ENCODE results near the gene SUZ12.
"Not testable (repeated sequence)": the region's sequence is repeated elsewhere in the genome, so short reads cannot be mapped to it uniquely, and the experiment has no call there.

Gene SUZ12

DNA sequence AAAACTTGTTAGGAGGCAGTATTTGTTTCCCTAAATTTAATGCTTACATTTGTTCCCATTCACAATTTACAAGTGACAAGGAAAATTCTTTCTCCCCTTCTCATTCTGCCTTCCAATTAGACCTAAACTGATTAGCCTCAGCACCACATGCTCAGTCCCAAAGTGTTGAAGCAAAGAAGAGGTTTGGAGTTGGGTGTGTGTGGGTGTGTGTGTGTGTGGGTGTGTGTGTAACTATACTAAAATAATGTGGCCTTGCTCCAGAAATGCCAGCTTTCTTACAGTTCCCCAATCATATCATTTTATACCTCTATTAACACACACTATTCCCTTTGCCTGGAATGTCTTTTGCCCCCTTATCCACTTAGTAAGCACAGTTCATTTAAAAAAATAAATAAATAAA, 28.4 kb upstream of the SUZ12 start:
- DNase-seq = no peak
- H3K9me3 ChIP-seq (ENCODE audit: severe bottlenecking) = no peaks in the 10 kb centered on the region
- no peaks in the 10 kb centered on the region for H3K36me3 ChIP-seq
- no peaks in the 10 kb centered on the region for H3K27me3 ChIP-seq (ENCODE audit: insufficient read depth, low read depth, severe bottlenecking)
- no peak overlapping the region for H3K27ac ChIP-seq
- TF ChIP-seq CTCF (IDR thresholded peaks at IDR 0.05; ENCODE audit: low read depth, low read length) = no peak
- no peak overlapping the region for H3K4me3 ChIP-seq (ENCODE audit: low read depth, low read length)

DNA sequence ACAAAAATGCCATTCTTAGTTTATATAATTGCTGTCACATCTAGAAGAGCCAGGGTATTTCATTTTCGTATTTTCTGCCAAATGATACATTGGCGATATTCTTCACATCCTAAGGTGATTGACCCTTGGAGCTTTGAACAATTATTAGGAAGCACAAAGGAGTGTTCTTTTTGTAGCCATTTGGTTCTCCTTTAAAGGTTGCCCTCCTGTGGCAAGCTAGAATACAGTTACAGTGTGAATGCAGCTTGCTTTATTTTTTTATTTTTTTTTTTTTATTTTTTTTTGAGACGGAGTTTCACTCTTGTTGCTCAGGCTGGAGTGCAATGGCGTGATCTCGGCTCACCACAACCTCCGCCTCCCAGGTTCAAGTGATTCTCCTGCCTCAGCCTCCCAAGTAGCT, 24.1 kb upstream of the SUZ12 start:
- not testable (repeated sequence) for H3K27ac ChIP-seq; H3K9me3 ChIP-seq (ENCODE audit: severe bottlenecking); H3K4me3 ChIP-seq (ENCODE audit: low read depth, low read length); DNase-seq; H3K36me3 ChIP-seq; H3K27me3 ChIP-seq (ENCODE audit: insufficient read depth, low read depth, severe bottlenecking)

GRCh38 chr17:31915456-31916100, 21.2 kb upstream of the SUZ12 start:
- Histone ChIP-seq H3K9me3 (ENCODE audit: severe bottlenecking) (peaks cover 2% of the 10 kb centered on the region), H3K4me3 (ENCODE audit: low read depth, low read length) (no peak overlapping the region), H3K27me3 (ENCODE audit: insufficient read depth, low read depth, severe bottlenecking) (no peaks in the 10 kb centered on the region), H3K36me3 (no peaks in the 10 kb centered on the region), H3K27ac (no peak overlapping the region)
- TF ChIP-seq CTCF (IDR thresholded peaks at IDR 0.05; ENCODE audit: low read depth, low read length) = no peak
- DNase-seq = no peak

GRCh38 chr17:31916491-31917064, 20.2 kb upstream of the SUZ12 start:
- Histone ChIP-seq H3K9me3 (ENCODE audit: severe bottlenecking) (peaks cover 2% of the 10 kb centered on the region), H3K27me3 (ENCODE audit: insufficient read depth, low read depth, severe bottlenecking) (no peaks in the 10 kb centered on the region), H3K36me3 (no peaks in the 10 kb centered on the region), H3K27ac (no peak overlapping the region), H3K4me3 (ENCODE audit: low read depth, low read length) (no peak overlapping the region)
- TF ChIP-seq CTCF (IDR thresholded peaks at IDR 0.05; ENCODE audit: low read depth, low read length) = no peak
- DNase-seq = no peak

GRCh38 chr17:31917065-31917529, 19.7 kb upstream of the SUZ12 start:
- Histone ChIP-seq H3K36me3 (no peaks in the 10 kb centered on the region), H3K27me3 (ENCODE audit: insufficient read depth, low read depth, severe bottlenecking) (no peaks in the 10 kb centered on the region), H3K4me3 (ENCODE audit: low read depth, low read length) (no peak overlapping the region), H3K27ac (no peak overlapping the region), H3K9me3 (ENCODE audit: severe bottlenecking) (peaks cover 2% of the 10 kb centered on the region)
- DNase-seq = no peak
- TF ChIP-seq CTCF (IDR thresholded peaks at IDR 0.05; ENCODE audit: low read depth, low read length) = no peak

DNA sequence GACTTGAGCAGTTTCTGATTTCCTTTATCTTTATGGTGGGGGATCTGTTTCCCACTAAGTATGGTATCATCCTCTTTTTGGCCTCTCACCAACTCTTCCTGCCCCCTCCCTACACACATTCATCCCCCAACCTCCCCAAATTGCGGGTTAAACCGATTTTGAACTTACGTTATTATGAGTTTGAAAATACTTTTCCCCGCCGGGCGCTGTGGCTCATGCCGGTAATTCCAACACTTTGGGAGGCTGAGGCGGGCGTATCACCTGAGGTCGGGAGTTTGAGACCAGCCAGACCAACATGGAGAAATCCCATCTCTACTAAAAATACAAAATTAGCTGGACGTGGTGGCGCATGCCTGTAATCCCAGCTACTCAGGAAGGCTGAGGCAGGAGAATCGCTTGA, 19.1 kb upstream of the SUZ12 start:
- not testable (repeated sequence) for H3K9me3 ChIP-seq (ENCODE audit: severe bottlenecking); H3K27ac ChIP-seq; H3K36me3 ChIP-seq; H3K4me3 ChIP-seq (ENCODE audit: low read depth, low read length); DNase-seq; H3K27me3 ChIP-seq (ENCODE audit: insufficient read depth, low read depth, severe bottlenecking)

DNA sequence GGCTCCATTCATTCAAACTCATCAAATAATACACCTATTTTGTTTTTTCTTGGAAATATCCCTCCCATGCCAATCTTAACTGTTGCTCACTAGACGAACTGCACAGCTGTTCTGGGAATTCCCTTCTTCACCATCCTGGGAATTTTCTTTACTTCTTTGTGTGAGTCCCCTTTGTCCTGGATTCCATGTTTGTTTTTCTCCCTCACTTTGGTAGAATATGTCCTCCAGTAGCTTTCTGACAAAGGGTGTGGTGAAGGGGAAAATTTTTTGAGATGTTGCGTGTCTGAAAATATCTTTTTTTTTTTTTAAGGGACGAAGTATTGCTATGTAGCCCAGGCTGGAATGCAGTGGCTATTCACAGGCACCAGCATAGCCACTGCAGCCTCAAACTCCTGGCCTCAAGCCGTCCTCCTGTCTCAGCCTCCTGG, 18.1 kb upstream of the SUZ12 start:
- Histone ChIP-seq H3K27ac (no peak overlapping the region), H3K4me3 (ENCODE audit: low read depth, low read length) (no peak overlapping the region), H3K9me3 (ENCODE audit: severe bottlenecking) (peaks cover 2% of the 10 kb centered on the region), H3K27me3 (ENCODE audit: insufficient read depth, low read depth, severe bottlenecking) (no peaks in the 10 kb centered on the region), H3K36me3 (no peaks in the 10 kb centered on the region)
- TF ChIP-seq CTCF (IDR thresholded peaks at IDR 0.05; ENCODE audit: low read depth, low read length) = no peak
- no peak for DNase-seq
